Large intestine (tissue), 3 donors: Measurements from ENCODE around the gene LIN9. TPM values are rescaled to one million over a fixed set of nuclear protein-coding genes. Genes with fewer than 3 reads are reported as not detected.

Source experiments
- DNase-seq, 2 donors: peaks; one replicate each; pipeline versions ENCODE4 v3.0.0 to v3.0.0-alpha.2; 2013
- H3K27ac ChIP-seq: one replicate; pipeline ENCODE4 v1.5.1; 2013; ENCODE audit warnings: low read length
- H3K27me3 ChIP-seq: 2 replicates; pipeline ENCODE4 v1.6.1; 2013; ENCODE audit warnings: low read length; ENCODE audit not compliant: control insufficient read depth, insufficient read depth
- H3K36me3 ChIP-seq: 2 replicates; pipeline ENCODE4 v1.6.1; 2013; ENCODE audit warnings: low read length; ENCODE audit not compliant: control insufficient read depth, insufficient read depth
- H3K4me1 ChIP-seq: one replicate; pipeline ENCODE4 v1.6.1; 2013; ENCODE audit warnings: low read length; ENCODE audit not compliant: control insufficient read depth, insufficient read depth
- H3K4me3 ChIP-seq: one replicate; pipeline ENCODE4 v1.5.1; 2013; ENCODE audit warnings: low read length
- H3K9me3 ChIP-seq: one replicate; pipeline ENCODE4 v1.6.1; 2013; ENCODE audit warnings: mild to moderate bottlenecking, low read depth, low read length, moderate library complexity; ENCODE audit not compliant: control insufficient read depth
- WGBS: methylation state at CpG from one replicate; pipeline ENCODE4 v1.1.5; 2013; ENCODE audit warnings: low lambda C conversion rate; ENCODE audit not compliant: insufficient coverage; 5-methylcytosine and 5-hydroxymethylcytosine counted together
- polyA plus RNA-seq: library from polyadenylated mRNA; unstranded; fragments of 120-200 nt; gene quantifications from one replicate; pipeline ENCODE4 v1.2.1, GENCODE V29; 2013

Gene LIN9
- polyA plus RNA-seq, 1 donor: 5.4 TPM

GRCh38 chr1:226322986-226323385 is 14.0 kb upstream of the LIN9 start:
- Histone ChIP-seq H3K27ac (no peak overlapping the region), H3K27me3 (no peaks in the 10 kb centered on the region), H3K9me3 (no peaks in the 10 kb centered on the region), H3K4me3 (no peak overlapping the region), H3K4me1 (no peaks in the 10 kb centered on the region), H3K36me3 (no peaks in the 10 kb centered on the region)
- WGBS: no CpG with 5 or more reads among the region's 3 CpGs
- no peak for DNase-seq

- DNase-seq: no peak
- Histone ChIP-seq H3K36me3 (no peaks in the 10 kb centered on the region), H3K27me3 (no peaks in the 10 kb centered on the region), H3K4me1 (no peaks in the 10 kb centered on the region), H3K4me3 (no peak overlapping the region), H3K9me3 (no peaks in the 10 kb centered on the region), H3K27ac (no peak overlapping the region)
- 100% methylated on average over 1 of the region's 10 CpGs for whole genome bisulfite sequencing
Observed at GRCh38 chr1:226320930-226321329, 12.0 kb upstream of the LIN9 start.

GRCh38 chr1:226318471-226318870 is 9.5 kb upstream of the LIN9 start:
- H3K36me3 ChIP-seq: no peaks in the 10 kb centered on the region
- no peaks in the 10 kb centered on the region for H3K9me3 ChIP-seq
- DNase-seq: no peak
- WGBS: 100% methylated on average over 1 of the region's 5 CpGs
- H3K27ac ChIP-seq: no peak overlapping the region
- H3K4me1 ChIP-seq: no peaks in the 10 kb centered on the region
- no peaks in the 10 kb centered on the region for H3K27me3 ChIP-seq
- H3K4me3 ChIP-seq: no peak overlapping the region

GRCh38 chr1:226314055-226314454 is 5.1 kb upstream of the LIN9 start:
- no peak overlapping the region for H3K27ac ChIP-seq
- DNase-seq: no peak
- H3K36me3 ChIP-seq: no peaks in the 10 kb centered on the region
- no peak overlapping the region for H3K4me3 ChIP-seq
- H3K4me1 ChIP-seq: no peaks in the 10 kb centered on the region
- no peaks in the 10 kb centered on the region for H3K9me3 ChIP-seq
- H3K27me3 ChIP-seq: no peaks in the 10 kb centered on the region

GRCh38 chr1:226312065-226312464 is 3.1 kb upstream of the LIN9 start:
- no peak overlapping the region for H3K4me3 ChIP-seq
- 100% methylated on average over 1 of the region's 2 CpGs for WGBS
- H3K36me3 ChIP-seq: no peaks in the 10 kb centered on the region
- H3K4me1 ChIP-seq: peaks cover 2% of the 10 kb centered on the region
- DNase-seq: no peak
- H3K9me3 ChIP-seq: no peaks in the 10 kb centered on the region
- no peaks in the 10 kb centered on the region for H3K27me3 ChIP-seq
- H3K27ac ChIP-seq: no peak overlapping the region

- Histone ChIP-seq H3K4me1 (peaks cover 2% of the 10 kb centered on the region), H3K36me3 (no peaks in the 10 kb centered on the region), H3K27ac (no peak overlapping the region), H3K27me3 (no peaks in the 10 kb centered on the region), H3K9me3 (no peaks in the 10 kb centered on the region), H3K4me3 (no peak overlapping the region)
- 100% methylated on average over 3 of the region's 7 CpGs for WGBS
- DNase-seq: no peak
Observed at GRCh38 chr1:226311376-226311775, 2.4 kb upstream of the LIN9 start.

GRCh38 chr1:226310637-226311195 is 1.8 kb upstream of the LIN9 start:
- Histone ChIP-seq H3K4me3 (no peak overlapping the region), H3K27ac (no peak overlapping the region), H3K36me3 (no peaks in the 10 kb centered on the region), H3K9me3 (no peaks in the 10 kb centered on the region), H3K27me3 (no peaks in the 10 kb centered on the region), H3K4me1 (peaks cover 2% of the 10 kb centered on the region)
- WGBS: no CpG with 5 or more reads among the region's 2 CpGs
- peak in 1 of 2 donors; percentile 14 for DNase-seq

GRCh38 chr1:226310245-226310540 is 1.2 kb upstream of the LIN9 start:
- no peaks in the 10 kb centered on the region for H3K9me3 ChIP-seq
- H3K4me3 ChIP-seq: no peak overlapping the region
- no peak for DNase-seq
- H3K36me3 ChIP-seq: no peaks in the 10 kb centered on the region
- peaks cover 2% of the 10 kb centered on the region for H3K4me1 ChIP-seq
- H3K27me3 ChIP-seq: no peaks in the 10 kb centered on the region
- H3K27ac ChIP-seq: no peak overlapping the region
- WGBS: 70% methylated on average over 2 of the region's 5 CpGs

- H3K4me1 ChIP-seq: peaks cover 2% of the 10 kb centered on the region
- DNase-seq: peak in 1 of 2 donors; percentile 9
- 38% methylated on average over 4 of the region's 62 CpGs for WGBS
- H3K9me3 ChIP-seq: no peaks in the 10 kb centered on the region
- peak overlapping the region; percentile 26 for H3K27ac ChIP-seq
- H3K36me3 ChIP-seq: no peaks in the 10 kb centered on the region
- H3K27me3 ChIP-seq: no peaks in the 10 kb centered on the region
- H3K4me3 ChIP-seq: peak overlapping the region; percentile 59
Observed at GRCh38 chr1:226309398-226310244, 657 bp upstream of the LIN9 start.

- Histone ChIP-seq H3K27me3 (no peaks in the 10 kb centered on the region), H3K4me3 (peak overlapping the region; percentile 97), H3K9me3 (no peaks in the 10 kb centered on the region), H3K4me1 (peaks cover 2% of the 10 kb centered on the region), H3K36me3 (no peaks in the 10 kb centered on the region), H3K27ac (no peak overlapping the region)
- DNase-seq: peak in 1 of 2 donors; percentile 37
- no CpG with 5 or more reads among the region's 14 CpGs for WGBS
Observed at GRCh38 chr1:226308166-226308722, 720 bp downstream of the LIN9 start.
